K562 (cell line): ENCODE measurements around the gene MMP20. TPM values are rescaled to one million over a fixed set of nuclear protein-coding genes. Genes with fewer than 3 reads are reported as not detected.

Experiments used
- ATAC-seq: fragments of 200-7000 bp; cut with Tn5 transposase; 3 replicates; pipeline ENCODE4 v1.9.1; 2020; ENCODE audit warnings: moderate library complexity
- BruUV-seq: library from RNA; stranded (reverse); fragments of 400-500 nt; replicated peaks from 2 replicates; lab custom pipeline; 2021; lab: Mats Ljungman, UMichigan
- CTCF ChIA-PET: fragments of 300-600 bp; formaldehyde crosslinking; extraction: SDS; loops from one replicate; lab custom pipeline; 2021; ENCODE audit warnings: low intra/inter-chr PET ratio; lab: Yijun Ruan, JAX
- POLR2A ChIA-PET: fragments of 300-600, 350-650 bp; sonication (Branson Sonifier 250); formaldehyde crosslinking; extraction: SDS; loops from one replicate; lab custom pipeline; 2021; ENCODE audit warnings: antibody characterized with exemption, inconsistent platforms; lab: Yijun Ruan, JAX
- DNase-seq, 4 experiments: peaks; one replicate each; pipeline versions ENCODE4 v3.0.0 to v3.0.0-alpha.2; 2011 to 2018; ENCODE audit warnings: low spot score in 3 of 4, mixed read lengths in 3 of 4; ENCODE audit errors: extremely low read depth in 1 of 4
- FAIRE-seq: peaks from 2 replicates; lab custom pipeline; 2011; peaks lifted over from hg19 to GRCh38; lab: Jason Lieb, UNC
- H2AFZ ChIP-seq: 2 replicates; pipeline ENCODE4 v1.6.0; 2011; ENCODE audit warnings: low read depth, low read length, control low read depth, inconsistent platforms
- H3K27ac ChIP-seq: fragments of 200-600 bp; 3 replicates; pipeline ENCODE4 v1.8.0; 2011; ENCODE audit warnings: low read depth, mild to moderate bottlenecking, control low read depth, inconsistent platforms, low read length, moderate library complexity, mixed read lengths; ENCODE audit errors: extremely low read depth
- H3K27me3 ChIP-seq, 2 experiments: fragments of 300-600 bp in 1 of 2; 2 replicates in 1 of 2; 3 replicates in 1 of 2; pipeline versions ENCODE4 v1.6.0 to v1.8.0; 2011; ENCODE audit warnings: inconsistent platforms in 2 of 2, low read length in 2 of 2, mild to moderate bottlenecking in 1 of 2, mixed read lengths in 1 of 2, moderate library complexity in 1 of 2; ENCODE audit not compliant: control insufficient read depth in 2 of 2, insufficient read depth in 2 of 2
- H3K36me3 ChIP-seq: fragments of 300-600 bp; 3 replicates; pipeline ENCODE4 v1.8.0; 2011; ENCODE audit warnings: mild to moderate bottlenecking, low read length, inconsistent platforms; ENCODE audit not compliant: control insufficient read depth, insufficient read depth
- H3K4me1 ChIP-seq, 2 experiments: fragments of 200-600 bp in 1 of 2; replicated peaks in 1 of 2; 2 replicates in 1 of 2; 3 replicates in 1 of 2; pipeline versions ENCODE4 v1.5.1 to v1.8.0; 2011; ENCODE audit warnings: inconsistent platforms in 2 of 2, low read length in 2 of 2, mild to moderate bottlenecking in 1 of 2, mixed read lengths in 1 of 2, moderate library complexity in 1 of 2; ENCODE audit not compliant: control insufficient read depth in 2 of 2, insufficient read depth in 2 of 2
- H3K4me2 ChIP-seq: 2 replicates; pipeline ENCODE4 v1.6.1; 2011; ENCODE audit warnings: low read length, control low read depth, inconsistent platforms, mixed read lengths; ENCODE audit not compliant: insufficient read depth
- H3K4me3 ChIP-seq: fragments of 200-600 bp; sonication (generic), shearing (Covaris generic); 2 replicates; pipeline ENCODE4 v1.5.1; 2016; ENCODE audit warnings: control low read depth, inconsistent platforms
- H3K79me2 ChIP-seq: fragments of 200-600 bp; 3 replicates; pipeline ENCODE4 v1.8.0; 2011; ENCODE audit warnings: low read length, inconsistent platforms; ENCODE audit not compliant: control insufficient read depth, insufficient read depth
- H3K9ac ChIP-seq, 2 experiments: 2 replicates each; pipeline versions ENCODE4 v1.6.0 to v1.6.1; 2011; ENCODE audit warnings: low read depth in 2 of 2, low read length in 2 of 2, control low read depth in 1 of 2, inconsistent platforms in 1 of 2, mild to moderate bottlenecking in 1 of 2, mixed read lengths in 1 of 2; ENCODE audit not compliant: insufficient read depth in 1 of 2
- H3K9me1 ChIP-seq: one replicate; pipeline ENCODE4 v1.6.0; 2011; ENCODE audit warnings: inconsistent platforms, mild to moderate bottlenecking, low read length, moderate library complexity; ENCODE audit not compliant: control insufficient read depth, insufficient read depth
- H3K9me3 ChIP-seq: replicated peaks from 2 replicates; pipeline ENCODE4 v1.5.1; 2011; ENCODE audit warnings: low read depth, low read length, inconsistent platforms; ENCODE audit not compliant: control insufficient read depth, insufficient read depth
- H4K20me1 ChIP-seq: replicated peaks from 2 replicates; pipeline ENCODE4 v1.6.1; 2011; ENCODE audit warnings: low read length, inconsistent platforms, mixed read lengths; ENCODE audit not compliant: control insufficient read depth, insufficient read depth
- ARID2 ChIP-seq: fragments of 450-650 bp; IDR thresholded peaks from 2 replicates; pipeline ENCODE4 v1.6.1; 2017; ENCODE audit warnings: antibody characterized with exemption, mild to moderate bottlenecking
- DACH1 ChIP-seq: fragments of 450-650 bp; IDR thresholded peaks from 2 replicates; pipeline ENCODE4 v1.6.1; 2018; ENCODE audit not compliant: partially characterized antibody
- HNRNPK ChIP-seq: fragments of 200-400 bp; formaldehyde crosslinking; IDR thresholded peaks from one replicate; pipeline ENCODE4 v1.6.1; 2018; ENCODE audit warnings: mild to moderate bottlenecking, low read depth, low read length; ENCODE audit not compliant: poor library complexity, severe bottlenecking
- HNRNPL ChIP-seq: fragments of 200-400 bp; formaldehyde crosslinking; IDR thresholded peaks from 2 replicates; pipeline ENCODE4 v1.6.1; 2017; ENCODE audit warnings: low read depth, mild to moderate bottlenecking, low read length
- KAT2B ChIP-seq: IDR thresholded peaks from one replicate; pipeline ENCODE4 v1.6.1; 2012; ENCODE audit warnings: low read depth, mild to moderate bottlenecking, control low read depth, inconsistent platforms, low read length, moderate library complexity
- LCOR ChIP-seq: sonication (generic); formaldehyde crosslinking; IDR thresholded peaks from 2 replicates; pipeline ENCODE4 v1.8.0; 2022; ENCODE audit warnings: mild to moderate bottlenecking, missing genetic modification reagents
- NR4A1 ChIP-seq, 2 experiments: fragments of 250-450 bp in 1 of 2; fragments of 450-650 bp in 1 of 2; sonication (Bioruptor Pico) in 1 of 2; IDR thresholded peaks; 2 replicates each; pipeline versions ENCODE4 v1.4.0 to v1.6.1; 2016 to 2020; ENCODE audit warnings: mild to moderate bottlenecking in 2 of 2, missing compliant biosample characterization in 1 of 2, missing genetic modification characterization in 1 of 2, moderate library complexity in 1 of 2
- PCBP1 ChIP-seq: fragments of 200-400 bp; formaldehyde crosslinking; IDR thresholded peaks from 2 replicates; pipeline ENCODE4 v1.6.1; 2018; ENCODE audit warnings: mild to moderate bottlenecking, low read depth, low read length; ENCODE audit not compliant: poor library complexity, severe bottlenecking
- PHF8 ChIP-seq: fragments of 200-600 bp; sonication (generic); IDR thresholded peaks from 2 replicates; pipeline ENCODE4 v1.6.1; 2012; ENCODE audit warnings: mixed run types, mild to moderate bottlenecking, inconsistent platforms, low read length, moderate library complexity, borderline replicate concordance
- SIRT6 ChIP-seq: IDR thresholded peaks from one replicate; pipeline ENCODE4 v1.6.1; 2012; ENCODE audit warnings: low read depth, mild to moderate bottlenecking, control low read depth, inconsistent platforms, low read length, moderate library complexity
- SIX5 ChIP-seq, 2 experiments: IDR thresholded peaks; 2 replicates each; pipeline ENCODE4 v1.6.1; 2011; ENCODE audit warnings: low read length in 2 of 2, borderline replicate concordance in 1 of 2, low read depth in 1 of 2, mild to moderate bottlenecking in 1 of 2, moderate library complexity in 1 of 2; ENCODE audit not compliant: insufficient read depth in 1 of 2
- TCF3 ChIP-seq: sonication (generic); formaldehyde crosslinking; IDR thresholded peaks from 2 replicates; pipeline ENCODE4 v1.4.0; 2020; ENCODE audit warnings: mild to moderate bottlenecking, missing genetic modification reagents
- TRIM24 ChIP-seq, 2 experiments: fragments of 450-650 bp; IDR thresholded peaks; 2 replicates each; pipeline ENCODE4 v1.6.1; 2016
- ZKSCAN3 ChIP-seq: fragments of 250-450 bp; sonication (Bioruptor Pico); IDR thresholded peaks from 2 replicates; pipeline ENCODE4 v1.4.0; 2020
- ZKSCAN8 ChIP-seq: fragments of 200-800 bp; sonication (Bioruptor generic); IDR thresholded peaks from 2 replicates; pipeline ENCODE4 v1.6.1; 2016; ENCODE audit warnings: missing genetic modification characterization, missing compliant biosample characterization
- ZNF212 ChIP-seq: fragments of 450-650 bp; formaldehyde crosslinking; IDR thresholded peaks from 2 replicates; pipeline ENCODE4 v1.4.0; 2020; ENCODE audit warnings: mild to moderate bottlenecking
- ZNF324 ChIP-seq: fragments of 250-450 bp; sonication (Bioruptor Pico); IDR thresholded peaks from 2 replicates; pipeline ENCODE4 v1.4.0; 2020; ENCODE audit warnings: mild to moderate bottlenecking
- WGBS: fragments of 100-300 bp; shearing (Covaris generic); methylation state at CpG from one replicate; pipeline ENCODE4 v1.1.6; 2016; ENCODE audit warnings: low coverage, mixed read lengths; ENCODE audit not compliant: insufficient coverage; ENCODE audit errors: missing lambda C conversion rate; 5-methylcytosine and 5-hydroxymethylcytosine counted together
- in situ Hi-C: fragments of 300-500 bp; cut with MboI; formaldehyde crosslinking; loops from 4 replicates; pipeline ENCODE4 v1.15.0; 2018; ENCODE audit warnings: inconsistent platforms, mixed read lengths
- intact Hi-C: fragments of 100-400 bp; cut with micrococcal nuclease; formaldehyde crosslinking; loops from 2 replicates; pipeline ENCODE4 v1.14.2; 2022
- polyA plus RNA-seq, 8 experiments: library from polyadenylated mRNA; depleted of rRNA in 4 of 8; stranded (reverse) in 5 of 8; unstranded in 3 of 8; fragments of >200 nt; fragmentation: Nextera tagmentation in 2 of 8; fragmentation: Illumina TruSeq in 1 of 8; extraction: Ambion mirVana in 2 of 8; extraction: Trizol in 1 of 8; gene quantifications; 2 replicates each; pipeline versions ENCODE4 v1.2.1 to v1.2.3, GENCODE V29; 2011 to 2014; ENCODE audit warnings: inconsistent platforms in 1 of 8, missing spikeins in 1 of 8
- total RNA-seq, 7 experiments: library from RNA; depleted of rRNA in 6 of 7; stranded (reverse); fragments of >200 nt in 6 of 7; fragmentation: Illumina TruSeq in 2 of 7; extraction: Trizol in 2 of 7; gene quantifications; 2 replicates each; pipeline versions ENCODE4 v1.2.1 to v1.2.3, GENCODE V29; 2011 to 2021; ENCODE audit warnings: low replicate concordance in 1 of 7
- TF ChIP-seq, protein P1 (sequence below): fragments of 250-450 bp; sonication (Bioruptor Pico); IDR thresholded peaks from 2 replicates; pipeline ENCODE4 v1.5.0; 2020; ENCODE audit warnings: mild to moderate bottlenecking
- TF ChIP-seq, protein P2 (sequence below): sonication (generic); formaldehyde crosslinking; IDR thresholded peaks from 2 replicates; pipeline ENCODE4 v1.8.1; 2023; ENCODE audit warnings: mild to moderate bottlenecking, missing genetic modification reagents, moderate library complexity

MMP20 gene
- total and polyA plus RNA-seq, 9 of the 15 experiments (the other 6 are each of a cell fraction or from before 2014, with no cell fraction given): not detected

DNA sequence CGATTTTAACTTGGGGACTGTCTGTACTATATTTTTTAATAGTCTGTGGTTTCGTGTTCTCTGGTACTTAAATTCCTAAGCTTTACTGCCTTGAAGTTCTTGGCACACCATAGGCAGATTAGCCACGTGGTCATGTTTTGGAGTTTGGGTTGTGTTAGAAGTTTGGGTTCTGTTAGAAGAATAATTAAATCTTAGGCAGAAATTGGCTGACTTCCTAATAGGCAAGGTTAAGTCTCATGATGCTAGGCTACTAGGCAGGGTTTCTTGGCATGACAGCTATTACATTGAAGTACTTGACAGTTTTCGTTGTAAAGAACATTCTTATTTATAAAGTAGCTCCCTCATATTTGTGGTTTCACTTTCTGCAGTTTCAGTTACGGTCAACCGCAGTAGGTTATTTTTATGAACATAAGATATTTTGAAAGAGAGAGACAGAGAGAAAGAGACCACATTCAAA lies 64.5 kb downstream of the MMP20 start:
- H3K4me1 ChIP-seq: no peaks in the 10 kb centered on the region; a peak in 2 of 5 replicates
- no peak overlapping the region for H3K4me3 ChIP-seq
- no peak overlapping the region for H3K27ac ChIP-seq
- H3K4me2 ChIP-seq: no peak overlapping the region
- in situ Hi-C loops (no loop called here), intact Hi-C loops (no loop called here)
- ATAC-seq (no peak), FAIRE-seq (no peak), DNase-seq (no peak)
- no peak overlapping the region for H2AFZ ChIP-seq
- no peaks in the 10 kb centered on the region for H4K20me1 ChIP-seq
- H3K36me3 ChIP-seq: no peaks in the 10 kb centered on the region
- POLR2A ChIA-PET: no interaction called here
- H3K27me3 ChIP-seq: no peaks in the 10 kb centered on the region
- H3K9me1 ChIP-seq: no peaks in the 10 kb centered on the region
- CTCF ChIA-PET: no interaction called here
- no peak overlapping the region for H3K9ac ChIP-seq
- TF ChIP-seq LCOR (no peak), ZNF212 (CRISPR knock-in tag) (no peak), TCF3 (CRISPR knock-in tag) (no peak), TRIM24 (IDR thresholded peaks at IDR 0.05) (no peak), KAT2B (no peak), ZNF324 (no peak), ZKSCAN8 (CRISPR knock-in tag) (no peak), NR4A1 (CRISPR knock-in tag; IDR thresholded peaks at IDR 0.05) (no peak), NR4A1 (tag; IDR thresholded peaks at IDR 0.05) (no peak), DACH1 (no peak), ARID2 (no peak), PCBP1 (no peak), HNRNPK (no peak), SIRT6 (no peak), PHF8 (no peak), SIX5 (IDR thresholded peaks at IDR 0.05; ENCODE audit: borderline replicate concordance in 1 of 2, insufficient read depth in 1 of 2, low read depth in 1 of 2, low read length in 2 of 2) (no peak), HNRNPL (no peak), ZKSCAN3 (CRISPR knock-in tag) (no peak)
- TF ChIP-seq, protein P1, sequence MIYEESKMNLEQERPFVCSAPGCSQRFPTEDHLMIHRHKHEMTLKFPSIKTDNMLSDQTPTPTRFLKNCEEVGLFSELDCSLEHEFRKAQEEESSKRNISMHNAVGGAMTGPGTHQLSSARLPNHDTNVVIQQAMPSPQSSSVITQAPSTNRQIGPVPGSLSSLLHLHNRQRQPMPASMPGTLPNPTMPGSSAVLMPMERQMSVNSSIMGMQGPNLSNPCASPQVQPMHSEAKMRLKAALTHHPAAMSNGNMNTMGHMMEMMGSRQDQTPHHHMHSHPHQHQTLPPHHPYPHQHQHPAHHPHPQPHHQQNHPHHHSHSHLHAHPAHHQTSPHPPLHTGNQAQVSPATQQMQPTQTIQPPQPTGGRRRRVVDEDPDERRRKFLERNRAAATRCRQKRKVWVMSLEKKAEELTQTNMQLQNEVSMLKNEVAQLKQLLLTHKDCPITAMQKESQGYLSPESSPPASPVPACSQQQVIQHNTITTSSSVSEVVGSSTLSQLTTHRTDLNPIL: no peak
- TF ChIP-seq, protein P2, sequence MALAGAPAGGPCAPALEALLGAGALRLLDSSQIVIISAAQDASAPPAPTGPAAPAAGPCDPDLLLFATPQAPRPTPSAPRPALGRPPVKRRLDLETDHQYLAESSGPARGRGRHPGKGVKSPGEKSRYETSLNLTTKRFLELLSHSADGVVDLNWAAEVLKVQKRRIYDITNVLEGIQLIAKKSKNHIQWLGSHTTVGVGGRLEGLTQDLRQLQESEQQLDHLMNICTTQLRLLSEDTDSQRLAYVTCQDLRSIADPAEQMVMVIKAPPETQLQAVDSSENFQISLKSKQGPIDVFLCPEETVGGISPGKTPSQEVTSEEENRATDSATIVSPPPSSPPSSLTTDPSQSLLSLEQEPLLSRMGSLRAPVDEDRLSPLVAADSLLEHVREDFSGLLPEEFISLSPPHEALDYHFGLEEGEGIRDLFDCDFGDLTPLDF (CRISPR knock-in tag): no peak
- H3K9me3 ChIP-seq: no peaks in the 10 kb centered on the region
- 2% methylated on average over 6 of the region's 6 CpGs for WGBS
- BruUV-seq: no TSS peak
- H3K79me2 ChIP-seq: no peaks in the 10 kb centered on the region
